Activated CD4-positive, CD25-positive, alpha-beta regulatory T cell treated with anti-CD3 and anti-CD28 coated beads, Interleukin-2, amount 50 U/mL, for 16 hours (primary cell): ENCODE results near the gene NNT.
"Not testable (repeated sequence)": the region's sequence is repeated elsewhere in the genome, so short reads cannot be mapped to it uniquely, and the experiment has no call there.

Source experiments
- DNase-seq: peaks from one replicate; pipeline ENCODE4 v3.0.0-alpha.2; 2020; ENCODE audit warnings: low read depth, low spot score

NNT gene

GRCh38 chr5:43704243-43704642 is 101.3 kb downstream of the NNT start:
- no peak for DNase-seq

GRCh38 chr5:43706576-43706975 is 103.6 kb downstream of the NNT start:
- DNase-seq: not testable (repeated sequence)

- DNase-seq: no peak
These were observed 108.5 kb downstream of the NNT start for GRCh38 chr5:43711496-43711895.

GRCh38 chr5:43712081-43712480 is 109.1 kb downstream of the NNT start:
- DNase-seq: no peak

GRCh38 chr5:43719783-43720182 is 116.8 kb downstream of the NNT start:
- DNase-seq: not testable (repeated sequence)

GRCh38 chr5:43728581-43728980 is 125.6 kb downstream of the NNT start:
- no peak for DNase-seq

GRCh38 chr5:43729846-43730478 is 127.0 kb downstream of the NNT start:
- no peak for DNase-seq

- no peak for DNase-seq
These were observed 127.9 kb downstream of the NNT start for GRCh38 chr5:43730832-43731342.

GRCh38 chr5:43731573-43731972 is 128.6 kb downstream of the NNT start:
- no peak for DNase-seq

GRCh38 chr5:43745923-43746548 is 143.1 kb downstream of the NNT start:
- not testable (repeated sequence) for DNase-seq

GRCh38 chr5:43750809-43751208 is 147.8 kb downstream of the NNT start:
- DNase-seq: no peak

- DNase-seq: no peak
These were observed 150.1 kb downstream of the NNT start for GRCh38 chr5:43753069-43753468.
